Measurements from ENCODE around the gene OR6C76.
"Not testable (repeated sequence)": the region's sequence is repeated elsewhere in the genome, so short reads cannot be mapped to it uniquely, and the experiment has no call there.

The OR6C76 gene

DNA sequence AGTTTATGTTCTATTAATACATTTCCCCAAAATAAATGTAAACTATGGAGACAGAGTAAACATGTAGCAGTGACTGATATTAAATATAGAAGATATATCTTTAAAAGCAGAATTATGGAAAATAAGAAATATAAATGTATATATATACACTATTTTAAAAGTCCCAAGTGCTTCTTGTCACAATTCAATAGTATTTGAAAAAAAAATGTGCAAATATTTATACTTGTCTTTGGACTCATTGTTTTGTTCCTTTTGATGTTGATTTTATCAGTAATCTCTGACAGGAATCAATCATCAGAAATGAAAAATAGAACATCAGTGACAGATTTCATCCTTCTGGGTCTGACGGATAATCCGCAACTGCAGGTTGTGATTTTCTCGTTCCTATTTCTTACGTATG is at the start of gene OR6C76:
Gene OR6C76 (plus strand): TSS at position 301 of the 400 bp plus-strand sequence. CDS start 0 bp downstream, at position 301.
- DNase-seq: no peak

DNA sequence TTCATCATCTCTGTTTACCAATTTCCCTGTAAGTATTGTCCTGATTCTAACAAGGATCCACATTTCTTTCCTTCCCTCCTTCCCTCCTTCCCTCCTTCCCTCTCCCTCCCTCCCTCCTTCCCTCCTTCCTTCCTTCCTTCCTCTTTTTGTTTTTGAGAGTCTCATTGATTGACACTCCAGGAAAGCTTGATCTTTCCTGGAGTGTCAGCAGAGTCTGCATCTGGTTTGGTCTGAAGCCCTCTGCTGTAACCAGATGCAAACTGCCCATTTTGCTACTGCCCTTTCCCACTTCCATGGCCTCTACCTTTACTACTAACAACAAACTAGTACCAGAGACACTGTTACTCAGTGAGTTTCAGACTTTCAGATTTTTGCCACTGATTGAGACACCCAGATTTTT is 40.2 kb upstream of the OR6C76 start:
- no peak for DNase-seq

DNA sequence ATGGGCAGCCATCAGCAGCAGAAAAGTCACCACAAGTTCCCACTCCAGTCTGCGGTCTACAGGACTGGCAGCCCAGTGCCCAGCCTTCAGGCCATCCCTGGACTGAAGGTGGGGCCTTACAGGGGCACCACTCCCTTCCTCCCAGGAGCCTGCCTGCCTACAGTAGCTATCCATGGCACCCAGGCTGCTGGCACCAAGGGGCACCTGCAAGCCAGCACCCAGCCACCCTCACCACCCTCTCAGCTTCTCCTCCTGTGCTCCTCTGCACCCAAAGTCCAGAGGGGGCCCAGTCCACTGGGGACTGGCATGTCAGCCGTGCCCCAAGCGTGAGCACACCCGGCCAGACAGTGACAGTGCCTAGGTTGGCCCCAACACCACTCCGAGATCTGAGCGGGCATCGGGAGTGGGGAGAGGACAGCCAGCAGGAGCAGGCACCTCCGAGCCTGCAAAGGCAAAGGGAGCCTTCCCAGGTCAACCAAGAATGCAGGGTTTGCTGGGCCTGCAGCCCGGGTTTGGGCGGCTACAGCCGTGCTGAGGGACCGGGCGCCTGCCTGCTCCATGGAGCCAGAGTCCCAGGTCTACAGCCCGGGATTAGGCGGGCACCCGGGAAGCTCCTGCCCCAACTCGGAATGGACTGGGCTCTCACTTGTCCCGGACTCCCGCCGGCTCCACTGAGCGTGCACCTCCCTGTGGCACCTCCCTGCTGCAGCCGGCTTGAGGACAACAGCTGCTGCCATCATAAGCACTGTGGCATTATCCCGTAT is 33.8 kb upstream of the OR6C76 start:
- DNase-seq: no peak

DNA sequence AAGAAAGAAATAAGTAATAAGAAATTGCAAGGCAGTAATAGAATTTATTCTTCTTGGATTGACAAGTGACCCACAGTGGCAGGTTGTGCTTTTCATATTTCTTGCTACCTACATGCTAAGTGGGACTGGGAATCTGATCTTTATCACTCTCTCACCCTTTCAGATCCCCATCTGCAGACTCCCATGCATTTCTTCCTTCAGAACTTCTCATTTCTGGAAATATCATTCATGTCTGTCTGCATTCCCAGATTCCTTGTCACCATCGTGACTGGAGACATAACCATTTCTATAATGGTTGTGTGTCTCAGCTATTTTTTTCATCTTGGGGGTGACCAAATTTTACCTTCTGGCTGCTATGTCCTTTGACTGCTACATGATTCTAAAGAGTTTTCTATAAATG is 29.7 kb upstream of the OR6C76 start:
- DNase-seq: no peak

DNA sequence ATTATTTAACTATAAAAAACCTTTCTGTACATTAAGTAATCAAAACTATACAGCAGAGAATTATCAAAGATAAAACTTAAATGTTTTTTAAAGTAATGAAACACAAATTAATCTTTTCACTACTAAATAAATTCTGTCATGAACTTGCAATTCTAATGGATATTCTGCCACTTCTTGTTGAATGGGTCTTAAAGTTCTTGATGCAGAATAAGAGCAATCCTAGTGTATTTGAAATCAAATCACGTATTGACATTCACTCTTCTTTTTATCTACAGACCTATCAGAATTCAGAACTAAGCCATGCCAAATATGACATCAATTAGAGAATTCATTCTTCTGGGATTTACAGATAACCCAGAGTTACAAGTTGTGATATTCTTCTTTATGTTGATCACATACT is 25.8 kb upstream of the OR6C76 start, which contains the start of gene OR6C65:
Gene OR6C65 (plus strand): TSS at position 301 of the 400 bp plus-strand sequence. CDS start 0 bp downstream, at position 301.
- no peak for DNase-seq

DNA sequence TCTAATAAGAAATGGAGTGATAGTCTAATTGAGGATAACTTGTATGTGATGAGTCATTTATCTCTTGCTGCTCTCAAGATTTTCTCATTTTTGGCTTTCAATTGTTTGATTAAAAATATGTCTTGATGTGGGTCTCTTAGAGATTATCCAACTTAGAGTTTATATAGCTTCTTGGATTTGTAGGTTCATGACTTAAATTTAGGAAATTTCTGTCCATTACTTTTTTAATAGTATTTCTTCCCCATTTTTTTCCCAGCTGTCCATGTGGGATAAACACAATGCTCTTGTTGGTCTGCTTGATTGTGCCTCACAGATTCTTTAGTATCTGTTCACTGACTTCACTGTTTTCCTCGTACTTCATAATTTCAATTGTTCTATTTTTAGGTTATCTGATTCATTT is 18.2 kb upstream of the OR6C76 start:
- no peak for DNase-seq

DNA sequence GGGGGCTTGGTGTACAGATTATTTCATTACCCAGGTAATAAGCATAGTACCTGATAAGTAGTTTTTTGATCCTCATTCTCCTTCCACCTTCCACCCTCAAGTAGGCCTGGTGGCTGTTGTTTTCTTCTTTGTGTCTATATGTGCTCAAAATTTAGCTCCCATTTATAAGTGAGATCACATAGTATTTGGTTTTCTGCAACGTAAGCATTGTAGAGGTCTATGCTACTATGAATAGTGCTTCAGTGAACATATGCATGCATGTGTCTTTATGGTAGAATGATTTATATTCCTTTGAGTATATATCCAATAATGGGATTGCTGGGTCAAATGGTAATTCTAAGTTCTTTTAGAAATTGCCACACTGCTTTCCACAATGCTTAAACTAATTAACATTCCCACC is 16.9 kb upstream of the OR6C76 start:
- not testable (repeated sequence) for DNase-seq

DNA sequence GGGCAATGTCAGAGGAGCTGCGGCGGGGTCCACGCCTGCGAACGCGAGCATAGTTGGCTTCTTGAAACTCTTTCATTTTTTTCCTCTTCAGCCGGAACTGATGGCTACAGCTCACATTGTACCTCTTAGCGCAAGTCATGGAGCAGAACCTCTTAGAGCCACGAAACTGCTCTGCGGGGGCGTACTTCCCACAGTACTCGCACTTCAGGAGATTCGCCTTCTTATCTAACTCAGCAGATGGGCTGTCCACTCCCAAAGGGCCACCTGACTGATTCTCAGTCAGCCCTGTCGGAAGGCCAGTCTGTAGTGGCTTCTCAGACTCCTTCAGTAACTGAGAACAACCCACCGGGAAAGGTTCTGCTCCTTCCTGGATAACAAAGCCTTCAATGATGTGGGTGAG is 13.9 kb upstream of the OR6C76 start:
- DNase-seq: not testable (repeated sequence)

DNA sequence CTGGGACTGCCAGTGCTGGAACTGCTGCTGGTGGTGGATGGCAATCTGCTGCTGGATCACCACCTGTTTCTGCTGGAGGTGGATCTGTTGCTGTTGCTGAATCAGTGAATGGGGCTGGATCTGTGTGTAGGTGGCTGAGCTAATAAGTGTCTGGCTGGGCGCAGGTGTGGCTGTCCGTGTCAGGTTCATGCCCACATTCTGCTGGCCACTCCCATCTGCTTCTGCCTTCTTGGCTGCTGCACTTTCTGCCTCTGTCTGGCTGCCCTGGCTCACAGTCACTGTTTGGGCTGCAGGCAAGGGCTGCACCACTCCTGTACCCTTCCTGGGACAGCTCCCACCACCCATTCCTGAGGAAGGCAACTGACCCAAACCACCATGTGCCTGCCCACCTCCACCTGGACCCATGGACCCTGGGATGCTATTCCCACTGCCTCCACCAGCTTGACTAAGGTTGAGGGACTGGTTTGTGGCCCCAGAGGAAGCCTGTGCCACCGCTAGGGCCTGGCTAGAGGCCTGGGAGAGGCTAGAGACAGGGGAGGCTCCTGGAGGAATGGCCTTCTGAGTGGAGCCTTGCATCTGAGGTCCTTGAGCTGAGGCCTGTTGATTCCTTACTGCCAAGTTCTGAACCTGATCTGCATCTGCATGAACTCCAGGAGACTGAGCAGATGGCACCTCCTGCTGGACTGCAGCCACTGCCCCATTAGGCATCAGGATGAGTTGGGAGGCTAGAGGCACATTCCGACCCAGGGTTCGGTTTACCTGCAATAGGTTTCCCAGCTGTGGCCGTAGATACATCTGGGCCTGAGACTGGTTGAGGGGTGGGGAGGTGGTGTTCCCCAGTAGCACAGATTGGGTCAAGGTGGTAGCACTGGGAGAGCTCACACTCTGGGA is 12.3 kb upstream of the OR6C76 start:
- DNase-seq: not testable (repeated sequence)

DNA sequence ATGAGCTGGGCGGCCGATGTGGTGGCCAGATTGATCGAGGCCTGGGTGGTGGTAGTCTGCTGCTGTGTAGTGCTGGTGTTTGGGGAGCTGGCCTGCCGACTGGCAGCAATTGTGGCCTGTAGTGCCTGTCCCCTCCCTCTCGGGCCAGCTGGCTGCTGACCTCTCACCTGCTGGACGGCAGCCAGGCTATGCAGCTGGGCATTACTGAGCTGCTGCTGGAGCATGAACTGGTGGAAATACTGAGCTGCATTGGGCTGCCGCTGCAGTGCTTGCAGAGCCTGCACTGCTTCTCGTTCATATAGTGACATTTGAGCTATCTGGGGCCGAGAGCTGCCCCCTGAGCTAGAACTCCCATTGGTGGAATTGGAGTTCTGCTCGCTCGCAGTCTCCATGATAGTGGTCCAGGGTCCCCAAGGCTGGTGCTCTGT is 11.6 kb upstream of the OR6C76 start:
- DNase-seq: not testable (repeated sequence)

DNA sequence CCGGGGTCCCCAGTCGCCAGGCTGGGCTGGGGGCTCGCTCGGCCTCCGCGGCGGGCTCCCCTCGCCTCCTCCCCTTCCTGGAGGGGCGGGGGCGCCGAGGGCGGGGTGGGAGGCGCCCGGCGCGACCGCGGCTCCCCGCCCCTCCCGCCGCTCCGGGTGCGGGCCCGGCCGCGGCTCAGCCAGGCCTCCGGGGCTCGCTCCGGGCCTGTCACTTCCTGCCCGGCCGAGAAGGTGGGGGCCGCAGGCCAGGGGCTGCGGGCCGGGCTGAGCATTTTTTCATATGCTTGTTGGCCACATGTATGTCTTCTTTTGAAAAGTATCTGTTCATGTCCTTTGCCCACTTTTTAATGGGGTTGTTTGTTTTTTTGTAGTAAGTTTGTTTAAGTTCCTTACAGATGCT is 11.2 kb upstream of the OR6C76 start:
- DNase-seq: not testable (repeated sequence)

DNA sequence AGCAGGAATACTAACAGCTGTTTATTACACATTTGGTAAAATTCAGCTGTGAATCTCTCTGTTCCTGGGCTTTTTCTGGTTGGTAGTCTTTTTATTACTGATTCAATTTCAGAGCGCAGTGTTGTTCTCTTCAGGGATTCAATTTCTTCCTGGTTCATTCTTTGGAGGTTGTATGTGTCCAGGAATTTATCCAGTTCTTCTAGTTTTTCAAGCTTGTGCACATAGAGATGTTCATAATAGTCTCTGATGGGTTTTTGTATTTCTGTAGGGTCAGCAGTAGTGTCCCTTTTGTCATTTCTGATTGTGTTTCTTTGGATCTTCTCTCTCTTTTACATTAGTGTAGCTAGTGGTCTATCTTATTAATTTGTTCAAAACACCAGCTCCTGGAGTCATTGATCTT is 9.1 kb upstream of the OR6C76 start:
- DNase-seq: no peak

DNA sequence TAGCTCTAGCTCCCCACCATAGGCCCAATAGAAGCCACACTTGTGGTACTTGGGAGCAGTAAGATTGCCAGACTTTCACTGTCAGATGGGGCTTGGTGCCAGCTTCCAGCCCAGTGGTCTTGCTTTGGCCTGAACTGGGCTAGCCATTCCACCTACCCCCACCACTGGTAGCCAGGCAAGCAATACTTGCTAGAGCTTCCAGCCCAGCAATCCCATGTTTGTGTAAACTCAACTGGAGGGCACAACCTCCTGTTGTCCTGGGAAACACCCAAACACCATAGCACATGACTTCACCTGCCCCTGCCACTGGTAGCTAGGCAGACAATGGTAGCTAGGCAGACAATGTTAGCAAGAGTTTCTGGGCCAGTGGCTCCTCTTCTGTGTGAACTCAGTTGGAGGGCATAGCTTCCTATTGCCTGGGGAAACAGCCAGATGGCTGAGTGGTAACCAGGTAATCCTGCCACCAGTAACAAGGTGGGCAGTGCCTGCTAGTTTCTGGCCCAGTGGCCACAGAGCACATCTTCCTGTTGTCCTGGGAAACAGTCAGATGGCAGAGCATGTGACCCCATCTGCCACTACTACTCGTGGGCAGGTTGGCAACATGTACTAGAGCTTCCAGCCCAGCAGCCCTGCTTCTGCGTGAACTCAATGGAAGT is 5.6 kb upstream of the OR6C76 start:
- no peak for DNase-seq

DNA sequence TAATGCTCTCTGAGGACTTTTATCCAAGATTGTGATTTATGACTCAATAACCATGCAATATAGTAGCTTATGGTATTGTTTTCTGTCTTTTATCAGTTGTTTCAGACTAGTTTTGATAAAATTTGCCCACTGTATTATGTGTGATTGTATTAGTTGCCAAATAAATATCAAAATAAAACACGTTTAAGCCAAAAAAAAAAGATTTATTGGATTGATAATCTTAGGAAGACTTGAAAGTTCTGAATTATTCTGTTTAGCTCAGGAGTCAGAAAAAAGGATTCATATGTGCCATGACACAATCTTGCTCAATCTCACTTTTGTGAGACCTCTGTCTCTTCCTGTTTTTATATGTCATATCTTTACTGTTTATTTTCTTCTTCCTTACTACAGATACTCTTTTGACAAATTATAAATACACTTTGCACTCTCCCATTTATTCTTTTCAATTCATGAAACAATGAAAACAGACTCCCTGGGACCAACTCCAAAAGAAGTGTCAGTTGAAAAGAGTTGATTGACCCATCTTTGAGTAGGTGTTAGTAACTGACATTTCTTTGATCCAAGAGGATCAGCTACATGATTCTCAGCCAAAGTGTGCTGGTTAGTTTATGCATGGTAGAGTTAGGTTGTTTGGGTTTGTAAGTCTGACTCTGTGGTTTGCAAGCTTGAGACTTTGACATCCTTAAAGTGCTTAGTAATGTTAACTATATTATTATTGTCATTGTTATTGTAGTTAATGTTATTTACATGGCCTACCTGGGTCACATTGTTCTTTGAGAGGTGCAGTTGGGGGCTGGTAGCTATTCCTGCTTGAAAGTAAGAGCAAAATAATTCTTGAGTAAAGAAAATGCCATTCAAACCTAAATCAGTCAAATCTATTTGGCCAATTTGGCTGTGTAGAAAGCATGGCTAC is 2.5 kb downstream of the OR6C76 start:
- no peak for DNase-seq

DNA sequence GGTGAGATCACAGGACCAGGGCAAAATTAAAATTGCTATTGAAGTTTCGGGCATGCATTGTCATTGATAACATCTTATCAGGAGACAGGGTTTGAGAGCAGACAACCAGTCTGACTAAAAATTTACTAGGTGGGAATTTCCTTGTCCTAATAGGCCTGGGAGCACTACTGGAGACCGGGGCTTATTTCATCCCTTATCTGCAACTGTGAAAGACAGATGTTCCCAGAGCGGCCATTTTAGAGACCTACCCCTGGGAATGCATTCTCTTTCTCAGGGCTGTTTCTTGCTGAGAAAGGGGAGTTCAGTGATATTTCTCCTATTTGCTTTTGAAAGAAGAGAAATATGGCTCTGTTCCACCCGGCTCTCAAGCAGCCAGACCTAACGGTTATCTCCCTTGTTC is 15.2 kb downstream of the OR6C76 start:
- DNase-seq: not testable (repeated sequence)

DNA sequence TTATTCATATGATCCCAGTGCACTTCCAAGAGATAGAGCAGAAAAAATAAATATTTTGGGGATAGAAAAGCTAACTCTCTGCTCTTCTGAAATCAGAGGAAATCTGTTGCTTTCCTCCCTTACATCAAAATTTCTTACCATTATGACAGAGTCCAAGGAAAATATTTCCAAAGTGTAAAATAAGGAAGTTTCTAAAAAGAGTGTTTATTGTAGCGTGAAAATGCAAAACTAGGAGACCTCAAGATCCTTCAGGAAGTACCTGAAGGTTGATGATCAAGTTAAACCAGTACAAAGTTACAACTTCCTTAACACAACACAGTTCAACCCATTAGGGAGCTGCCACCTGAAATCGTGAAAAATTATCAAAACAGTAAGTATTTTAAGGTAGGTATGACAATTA is 17.7 kb downstream of the OR6C76 start, which contains the start of gene OR6C2:
Gene OR6C2 (plus strand): TSS at position 301 of the 400 bp plus-strand sequence. CDS start 8,138 bp downstream, outside the sequence.
- DNase-seq: no peak

DNA sequence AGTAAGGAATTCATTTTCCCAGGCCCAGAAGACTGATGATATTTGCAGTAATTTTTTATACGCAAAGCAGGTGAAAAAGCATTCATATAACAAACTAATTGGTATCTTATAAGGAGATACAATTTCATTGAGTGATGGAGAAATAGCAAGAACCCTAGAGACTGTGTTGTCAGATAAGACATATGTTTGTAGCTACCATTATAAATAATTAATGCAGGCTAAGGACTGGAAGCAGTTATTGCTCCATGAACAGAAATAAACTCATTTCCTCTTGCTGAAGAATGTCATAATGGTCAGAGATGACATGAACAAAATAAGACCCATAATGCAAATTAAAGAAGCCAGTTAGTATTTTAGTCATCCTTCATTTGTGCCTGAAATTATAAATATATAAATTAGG is 19.3 kb downstream of the OR6C76 start:
- DNase-seq: no peak

DNA sequence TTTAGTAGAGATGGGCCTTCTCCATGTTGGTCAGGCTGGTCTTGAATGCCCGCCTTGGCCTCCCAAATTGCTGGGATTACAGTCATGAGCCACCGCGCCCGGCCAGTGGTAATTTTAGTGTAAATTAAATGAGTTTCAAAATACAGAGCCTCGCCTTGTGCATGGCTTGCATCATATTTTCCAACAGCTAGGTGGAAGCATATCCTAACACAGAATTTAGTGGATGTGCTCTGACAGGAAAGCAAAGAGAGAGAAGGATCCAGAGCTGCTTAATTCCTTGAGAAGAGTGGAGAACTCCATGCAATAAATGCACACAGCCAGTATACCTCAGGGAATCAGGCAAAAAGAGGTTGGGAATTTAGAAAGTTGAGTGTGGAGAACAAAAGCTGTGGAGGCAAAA is 20.3 kb downstream of the OR6C76 start:
- DNase-seq: no peak

DNA sequence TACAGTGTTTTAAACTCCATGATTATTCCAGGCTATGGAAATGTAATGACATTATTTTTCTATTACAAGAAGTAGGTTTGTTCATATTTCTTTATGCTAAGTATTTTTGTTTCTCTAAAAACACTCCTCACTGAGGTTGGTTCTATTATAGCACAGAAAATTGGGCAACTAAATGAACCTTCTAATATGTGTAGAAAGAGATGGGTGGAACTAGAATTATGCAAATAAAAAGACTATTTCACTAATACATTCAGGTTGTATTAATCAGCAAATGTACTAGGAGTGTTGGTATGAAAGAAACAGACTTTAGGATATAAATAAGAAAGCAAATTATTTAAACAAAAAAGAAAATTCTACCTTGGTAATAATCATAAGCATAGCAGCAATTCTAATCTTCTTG is 22.8 kb downstream of the OR6C76 start:
- no peak for DNase-seq

DNA sequence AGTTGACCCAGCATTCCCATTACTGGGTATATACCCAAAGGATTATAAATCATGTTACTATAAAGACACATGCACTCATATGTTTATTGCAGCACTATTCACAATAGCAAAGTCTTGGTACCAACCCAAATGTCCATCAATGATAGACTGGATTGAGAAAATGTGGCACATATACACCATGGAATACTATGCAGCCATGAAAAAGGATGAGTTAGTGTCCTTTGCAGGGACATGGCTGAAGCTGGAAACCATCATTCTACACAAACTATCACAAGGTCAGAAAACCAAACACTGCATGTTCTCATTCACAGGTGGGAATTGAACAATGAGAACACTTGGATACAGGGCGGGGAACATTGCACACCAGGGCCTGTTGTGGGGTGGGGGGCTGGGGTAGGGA is 38.9 kb downstream of the OR6C76 start:
- DNase-seq: not testable (repeated sequence)

DNA sequence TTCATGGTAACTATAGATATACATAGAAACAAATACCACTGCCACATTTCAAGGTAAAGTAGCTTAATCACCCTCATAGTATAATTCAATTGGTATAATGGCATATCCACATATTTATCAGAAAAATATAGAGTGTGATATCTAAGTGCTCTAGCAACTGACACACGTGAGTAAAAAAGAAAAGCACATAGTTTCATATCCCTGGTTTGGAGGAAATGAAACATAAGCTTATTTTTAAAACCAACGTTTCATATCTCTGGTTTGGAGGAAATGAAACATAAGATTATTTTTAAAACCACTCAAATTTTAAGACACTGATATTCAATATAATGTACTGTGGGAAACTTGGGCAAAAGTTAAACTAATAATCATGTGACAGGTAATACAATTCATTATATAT is 41.8 kb downstream of the OR6C76 start:
- no peak for DNase-seq

DNA sequence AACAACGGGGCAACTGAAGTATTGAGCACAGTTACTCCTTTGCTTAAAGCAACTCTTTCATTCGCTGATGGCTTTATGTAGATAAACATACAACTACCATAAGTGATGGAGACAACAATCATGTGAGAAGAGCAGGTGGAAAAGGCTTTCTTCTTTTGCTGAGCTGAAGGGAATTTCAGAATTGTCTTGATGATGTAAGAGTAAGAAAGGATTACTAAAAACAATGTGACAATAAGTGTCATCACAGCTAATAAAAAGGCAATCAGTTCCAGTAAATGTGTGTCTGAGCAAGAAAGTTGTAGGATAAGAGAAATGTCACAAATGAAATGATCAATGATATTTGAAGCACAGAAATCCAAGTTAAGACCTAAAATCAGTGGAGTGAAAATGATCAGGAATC is 43.2 kb downstream of the OR6C76 start:
- no peak for DNase-seq

Measured in NCI-H1092 treated with DMSO at 0.1 percent for 48 hours (cell line).